Measurements from ENCODE around the gene TUBA3E.
"Not testable (repeated sequence)": the region's sequence is repeated elsewhere in the genome, so short reads cannot be mapped to it uniquely, and the experiment has no call there.

GRCh38 chr2:130191319-130191718 lies 6.9 kb downstream of the TUBA3E start:
- TF ChIP-seq EP300, POLR2A, CTCF, POLR2AphosphoS5 (IDR thresholded peaks at IDR 0.05): not testable (repeated sequence)
